Neural cell (in vitro differentiated cells): ENCODE measurements around the gene MYH2. TPM values are rescaled to one million over a fixed set of nuclear protein-coding genes. Genes with fewer than 3 reads are reported as not detected.

Experiments used
- H2AFZ ChIP-seq: fragments of 200-600, 300-800 bp; sonication (generic), shearing (Covaris generic); 2 replicates; pipeline ENCODE4 v1.6.0; 2014; ENCODE audit warnings: low read depth, mild to moderate bottlenecking, antibody characterized with exemption, low read length, moderate library complexity
- H3F3A ChIP-seq: fragments of 200-600 bp; shearing (Covaris generic); 2 replicates; pipeline ENCODE4 v1.6.1; 2016; ENCODE audit warnings: mild to moderate bottlenecking, moderate library complexity, mixed read lengths, antibody characterized with exemption, low read length; ENCODE audit not compliant: insufficient read depth, poor library complexity, severe bottlenecking
- H3K27ac ChIP-seq: fragments of 200-600, 300-800 bp; sonication (generic), shearing (Covaris generic); 2 replicates; pipeline ENCODE4 v1.5.1; 2014; ENCODE audit warnings: mild to moderate bottlenecking, low read length, moderate library complexity
- H3K27me3 ChIP-seq: fragments of 300-800, 200-600 bp; sonication (generic), shearing (Covaris generic); 2 replicates; pipeline ENCODE4 v1.6.0; 2014; ENCODE audit warnings: mild to moderate bottlenecking, low read depth, low read length, moderate library complexity; ENCODE audit not compliant: insufficient read depth
- H3K36me3 ChIP-seq: fragments of 300-800, 200-600 bp; sonication (generic), shearing (Covaris generic); 2 replicates; pipeline ENCODE4 v1.5.1; 2014; ENCODE audit warnings: mild to moderate bottlenecking, antibody characterized with exemption, low read length, moderate library complexity; ENCODE audit not compliant: insufficient read depth
- H3K4me2 ChIP-seq: fragments of 300-800, 200-600 bp; sonication (generic), shearing (Covaris generic); 2 replicates; pipeline ENCODE4 v1.6.0; 2014; ENCODE audit warnings: mild to moderate bottlenecking, low read length
- H3K4me3 ChIP-seq: fragments of 300-800, 200-600 bp; sonication (generic), shearing (Covaris generic); 2 replicates; pipeline ENCODE4 v1.5.1; 2014; ENCODE audit warnings: mild to moderate bottlenecking, low read length, moderate library complexity
- H3K79me2 ChIP-seq: fragments of 200-600 bp; shearing (Covaris generic); replicated peaks from 2 replicates; pipeline ENCODE4 v1.6.0; 2014; ENCODE audit warnings: mild to moderate bottlenecking, low read length, moderate library complexity; ENCODE audit not compliant: insufficient read depth
- H3K9ac ChIP-seq: fragments of 300-800, 200-600 bp; sonication (generic), shearing (Covaris generic); 2 replicates; pipeline ENCODE4 v1.6.1; 2016; ENCODE audit warnings: mild to moderate bottlenecking, low read length, mixed read lengths
- H3K9me2 ChIP-seq: fragments of 200-600 bp; shearing (Covaris generic); 2 replicates; pipeline ENCODE4 v1.6.1; 2016; ENCODE audit warnings: mild to moderate bottlenecking, low read length, mixed read lengths; ENCODE audit not compliant: insufficient read depth
- H3K9me3 ChIP-seq: fragments of 200-600, 300-800 bp; sonication (generic), shearing (Covaris generic); 2 replicates; pipeline ENCODE4 v1.6.1; 2016; ENCODE audit warnings: mild to moderate bottlenecking, mixed run types, low read length, moderate library complexity, mixed read lengths
- H4K20me1 ChIP-seq: fragments of 200-600 bp; shearing (Covaris generic); 2 replicates; pipeline ENCODE4 v1.6.1; 2016; ENCODE audit warnings: mild to moderate bottlenecking, mixed run types; ENCODE audit not compliant: insufficient read depth
- EP300 ChIP-seq: fragments of 450-650 bp; conservative IDR thresholded peaks from 2 replicates; pipeline ENCODE4 v1.6.1; 2014; ENCODE audit warnings: antibody characterized with exemption, mild to moderate bottlenecking, moderate library complexity; ENCODE audit not compliant: poor library complexity, severe bottlenecking
- EZH2 ChIP-seq: fragments of 200-600, 300-800 bp; shearing (Covaris generic), sonication (generic); IDR thresholded peaks from 2 replicates; pipeline ENCODE4 v1.6.1; 2014; ENCODE audit warnings: antibody characterized with exemption, low read length, borderline replicate concordance, mild to moderate bottlenecking; ENCODE audit not compliant: insufficient read depth, poor library complexity, severe bottlenecking
- MXI1 ChIP-seq: fragments of 450-650 bp; conservative IDR thresholded peaks from 2 replicates; pipeline ENCODE4 v1.6.1; 2014; ENCODE audit warnings: antibody characterized with exemption, mild to moderate bottlenecking; ENCODE audit not compliant: poor library complexity, severe bottlenecking
- POLR2AphosphoS5 ChIP-seq: IDR thresholded peaks from 2 replicates; pipeline ENCODE4 v1.6.1; 2012
- RAD21 ChIP-seq: fragments of 450-650 bp; conservative IDR thresholded peaks from 2 replicates; pipeline ENCODE4 v1.6.1; 2014; ENCODE audit warnings: antibody characterized with exemption, mild to moderate bottlenecking, moderate library complexity
- REST ChIP-seq: IDR thresholded peaks from 2 replicates; pipeline ENCODE4 v1.6.1; 2012; ENCODE audit warnings: borderline replicate concordance
- SMC3 ChIP-seq: fragments of 450-650 bp; conservative IDR thresholded peaks from 2 replicates; pipeline ENCODE4 v1.6.1; 2014; ENCODE audit warnings: antibody characterized with exemption, mild to moderate bottlenecking, moderate library complexity; ENCODE audit not compliant: poor library complexity
- TAF1 ChIP-seq: IDR thresholded peaks from 2 replicates; pipeline ENCODE4 v1.6.1; 2012; ENCODE audit warnings: low read depth
- polyA plus RNA-seq: library from polyadenylated mRNA; depleted of rRNA; stranded (reverse); fragments of >200 nt; gene quantifications from 2 replicates; pipeline ENCODE4 v1.2.3, GENCODE V29; 2014
- TF ChIP-seq, protein P1 (sequence below): fragments of 450-650 bp; IDR thresholded peaks from 2 replicates; pipeline ENCODE4 v1.5.1; 2014; ENCODE audit warnings: antibody characterized with exemption, mild to moderate bottlenecking, moderate library complexity; ENCODE audit not compliant: poor library complexity, severe bottlenecking

The MYH2 gene
- polyA plus RNA-seq, 1 donor from 2014 or later, result 0.04 TPM

DNA sequence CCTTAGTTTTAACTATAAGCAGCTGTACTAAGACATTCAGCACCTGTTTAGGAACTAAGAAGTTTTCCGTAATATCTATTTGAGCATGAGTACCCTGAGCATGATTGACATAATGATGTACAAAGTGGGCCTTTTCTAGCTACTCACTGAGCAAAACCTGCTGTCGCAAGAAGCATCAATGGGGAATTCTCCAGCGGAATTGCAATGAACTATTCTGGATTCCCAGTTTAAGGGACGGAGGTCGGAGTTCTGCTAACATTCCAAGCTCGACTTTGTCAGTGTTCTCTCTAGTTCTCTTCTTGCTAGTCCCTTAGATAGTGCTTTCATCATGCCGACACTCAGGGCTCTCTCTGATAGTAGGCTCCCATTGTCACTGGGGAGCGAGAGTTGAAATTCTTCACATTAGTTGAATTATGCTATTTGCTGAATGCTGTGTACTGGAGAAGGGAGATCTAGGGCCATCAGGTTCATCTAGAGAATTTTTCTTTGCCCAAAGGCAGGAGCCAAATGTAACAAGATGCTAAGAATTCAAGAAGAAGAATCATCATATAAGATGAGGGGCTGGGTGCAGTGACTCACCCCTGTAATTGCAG is 40.2 kb upstream of the MYH2 start:
- H3K4me3 ChIP-seq, result no peak overlapping the region
- H3K27ac ChIP-seq, result no peak overlapping the region
- no peak overlapping the region for H2AFZ ChIP-seq
- no peaks in the 10 kb centered on the region for H3F3A ChIP-seq
- TF ChIP-seq RAD21 (no peak), EP300 (no peak), SMC3 (no peak), EZH2 (no peak), TAF1 (no peak), POLR2AphosphoS5 (no peak), REST (peak; percentile 90)
- TF ChIP-seq, protein P1, sequence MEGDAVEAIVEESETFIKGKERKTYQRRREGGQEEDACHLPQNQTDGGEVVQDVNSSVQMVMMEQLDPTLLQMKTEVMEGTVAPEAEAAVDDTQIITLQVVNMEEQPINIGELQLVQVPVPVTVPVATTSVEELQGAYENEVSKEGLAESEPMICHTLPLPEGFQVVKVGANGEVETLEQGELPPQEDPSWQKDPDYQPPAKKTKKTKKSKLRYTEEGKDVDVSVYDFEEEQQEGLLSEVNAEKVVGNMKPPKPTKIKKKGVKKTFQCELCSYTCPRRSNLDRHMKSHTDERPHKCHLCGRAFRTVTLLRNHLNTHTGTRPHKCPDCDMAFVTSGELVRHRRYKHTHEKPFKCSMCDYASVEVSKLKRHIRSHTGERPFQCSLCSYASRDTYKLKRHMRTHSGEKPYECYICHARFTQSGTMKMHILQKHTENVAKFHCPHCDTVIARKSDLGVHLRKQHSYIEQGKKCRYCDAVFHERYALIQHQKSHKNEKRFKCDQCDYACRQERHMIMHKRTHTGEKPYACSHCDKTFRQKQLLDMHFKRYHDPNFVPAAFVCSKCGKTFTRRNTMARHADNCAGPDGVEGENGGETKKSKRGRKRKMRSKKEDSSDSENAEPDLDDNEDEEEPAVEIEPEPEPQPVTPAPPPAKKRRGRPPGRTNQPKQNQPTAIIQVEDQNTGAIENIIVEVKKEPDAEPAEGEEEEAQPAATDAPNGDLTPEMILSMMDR, result no peak
- no peaks in the 10 kb centered on the region for H3K9me2 ChIP-seq
- no peaks in the 10 kb centered on the region for H3K27me3 ChIP-seq
- no peak overlapping the region for H3K9ac ChIP-seq
- no peak overlapping the region for H3K4me2 ChIP-seq
- H4K20me1 ChIP-seq, result no peaks in the 10 kb centered on the region
- no peaks in the 10 kb centered on the region for H3K9me3 ChIP-seq
- H3K79me2 ChIP-seq, result no peaks in the 10 kb centered on the region
- no peaks in the 10 kb centered on the region for H3K36me3 ChIP-seq

- TF ChIP-seq EZH2 (no peak), RAD21 (no peak), SMC3 (no peak), REST (no peak), POLR2AphosphoS5 (no peak), TAF1 (no peak), EP300 (no peak), MXI1 (no peak)
- TF ChIP-seq, protein P1, result no peak
- no peak overlapping the region for H3K4me2 ChIP-seq
Observed at GRCh38 chr17:10585529-10585928, 36.1 kb upstream of the MYH2 start.

More at GRCh38 chr17:10585529-10585928, 36.1 kb upstream of the MYH2 start:
- Histone ChIP-seq H2AFZ (no peak overlapping the region), H3K4me3 (no peak overlapping the region), H3K36me3 (no peaks in the 10 kb centered on the region), H3K27me3 (no peaks in the 10 kb centered on the region), H3K9ac (no peak overlapping the region), H4K20me1 (no peaks in the 10 kb centered on the region), H3K79me2 (no peaks in the 10 kb centered on the region), H3K9me3 (no peaks in the 10 kb centered on the region), H3K9me2 (no peaks in the 10 kb centered on the region), H3F3A (no peaks in the 10 kb centered on the region), H3K27ac (no peak overlapping the region)
